NCI-H1048 (cell line): ENCODE measurements around the gene CD22.
"Not testable (repeated sequence)": the region's sequence is repeated elsewhere in the genome, so short reads cannot be mapped to it uniquely, and the experiment has no call there.

Experiments used
- DNase-seq: peaks from one replicate; lab custom pipeline; 2025; lab: John Stamatoyannopoulos, UW

Gene CD22

GRCh38 chr19:35359395-35359794, 30.4 kb downstream of the CD22 start:
- DNase-seq: not testable (repeated sequence)

GRCh38 chr19:35360081-35360480, 31.1 kb downstream of the CD22 start:
- DNase-seq: not testable (repeated sequence)

GRCh38 chr19:35360880-35361420, 32.0 kb downstream of the CD22 start:
- no peak for DNase-seq

GRCh38 chr19:35362261-35363000, 33.4 kb downstream of the CD22 start:
- no peak for DNase-seq

- no peak for DNase-seq
These were observed 34.1 kb downstream of the CD22 start for GRCh38 chr19:35363001-35363590.

- DNase-seq: no peak
These were observed 34.9 kb downstream of the CD22 start for GRCh38 chr19:35363711-35364425.

GRCh38 chr19:35365303-35365702, 36.3 kb downstream of the CD22 start:
- no peak for DNase-seq

- no peak for DNase-seq
These were observed 39.4 kb downstream of the CD22 start for GRCh38 chr19:35368378-35368777.

GRCh38 chr19:35369522-35369921, 40.5 kb downstream of the CD22 start:
- no peak for DNase-seq

- DNase-seq: no peak
These were observed 41.7 kb downstream of the CD22 start, which contains the start of gene GPR42 for GRCh38 chr19:35370722-35371121. GPR42 (plus strand) TSS chr19:35371068; CDS start chr19:35371360, 292 bp downstream.

- no peak for DNase-seq
These were observed 44.5 kb downstream of the CD22 start for GRCh38 chr19:35373492-35373891.

GRCh38 chr19:35374031-35374430, 45.0 kb downstream of the CD22 start:
- not testable (repeated sequence) for DNase-seq

- DNase-seq: no peak
These were observed 46.7 kb downstream of the CD22 start for GRCh38 chr19:35375505-35376307.

GRCh38 chr19:35377656-35378055, 48.7 kb downstream of the CD22 start:
- no peak for DNase-seq

- DNase-seq: no peak
These were observed 49.4 kb downstream of the CD22 start for GRCh38 chr19:35378356-35378755.

GRCh38 chr19:35379545-35379944, 50.6 kb downstream of the CD22 start:
- DNase-seq: not testable (repeated sequence)

- no peak for DNase-seq
These were observed 51.0 kb downstream of the CD22 start for GRCh38 chr19:35379992-35380391.

- DNase-seq: no peak
These were observed 51.6 kb downstream of the CD22 start for GRCh38 chr19:35380450-35381124.

GRCh38 chr19:35381318-35381717, 52.3 kb downstream of the CD22 start:
- no peak for DNase-seq

- DNase-seq: no peak
These were observed 52.9 kb downstream of the CD22 start for GRCh38 chr19:35381926-35382325.

- DNase-seq: no peak
These were observed 54.5 kb downstream of the CD22 start for GRCh38 chr19:35383536-35383935.
